ENCODE data around the gene PAPPA2.
A peak's percentile ranks its signal among the peaks of the same experiment; 100 is the strongest.
"Not testable (repeated sequence)": the region's sequence is repeated elsewhere in the genome, so short reads cannot be mapped to it uniquely, and the experiment has no call there.

PAPPA2 gene

DNA sequence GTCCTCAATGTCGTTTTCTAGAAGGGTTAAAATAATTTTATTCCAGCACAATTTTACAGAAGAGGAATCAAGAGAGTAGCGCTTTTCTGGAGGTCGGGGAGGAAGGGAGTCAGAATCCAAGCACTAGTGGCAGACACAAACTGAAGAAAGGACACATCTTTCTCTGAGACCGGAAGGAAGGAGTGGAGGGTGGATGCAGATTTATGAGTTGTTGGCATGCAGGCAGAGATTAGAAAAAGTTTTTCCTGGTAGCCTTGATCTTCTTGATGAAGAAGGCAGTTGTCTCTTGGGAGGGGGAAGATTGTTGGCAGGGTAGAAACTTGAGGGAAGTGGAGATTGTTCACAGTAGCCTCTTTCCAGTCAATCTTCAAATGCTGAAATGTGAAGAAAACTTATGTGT is 149.8 kb downstream of the PAPPA2 start:
- DNase-seq: no peak

DNA sequence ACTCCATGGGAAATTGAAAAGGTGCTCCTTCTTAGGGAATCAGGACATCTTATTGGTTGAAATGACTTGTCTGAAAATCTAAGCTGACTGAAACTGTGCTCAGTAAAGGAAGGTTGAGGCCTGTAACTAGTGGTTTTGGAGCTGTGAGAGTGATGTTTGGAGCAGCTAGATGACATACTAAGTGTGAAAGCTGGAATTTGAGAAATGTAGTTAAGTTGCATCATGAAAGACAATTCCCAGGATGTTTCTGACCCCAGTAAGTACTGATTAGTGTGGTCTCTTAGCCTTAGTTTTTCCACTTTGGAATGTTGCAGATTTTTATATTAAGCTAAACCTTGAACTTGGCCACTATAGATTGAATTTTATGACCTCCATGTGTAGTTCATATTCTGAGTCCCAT is 154.9 kb downstream of the PAPPA2 start:
- DNase-seq: no peak

DNA sequence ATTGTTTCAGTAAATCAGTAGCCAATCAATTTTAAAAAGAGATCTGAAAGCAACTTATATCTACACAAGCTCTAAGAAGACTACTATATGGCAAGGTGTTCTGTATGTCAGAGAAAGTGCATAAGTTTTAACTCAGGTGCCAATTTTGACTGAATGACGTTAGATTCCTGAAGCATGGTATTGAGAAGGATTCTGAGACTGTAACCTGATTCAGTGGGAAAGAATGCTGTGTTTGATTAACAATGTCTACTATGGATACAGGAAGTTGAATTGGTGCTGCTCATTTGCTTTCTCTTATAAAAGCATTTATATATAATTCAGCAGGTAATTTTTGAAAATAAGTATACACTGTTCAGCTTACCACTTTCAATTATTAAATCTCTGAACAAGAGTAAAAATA is 156.3 kb downstream of the PAPPA2 start:
- DNase-seq: no peak

DNA sequence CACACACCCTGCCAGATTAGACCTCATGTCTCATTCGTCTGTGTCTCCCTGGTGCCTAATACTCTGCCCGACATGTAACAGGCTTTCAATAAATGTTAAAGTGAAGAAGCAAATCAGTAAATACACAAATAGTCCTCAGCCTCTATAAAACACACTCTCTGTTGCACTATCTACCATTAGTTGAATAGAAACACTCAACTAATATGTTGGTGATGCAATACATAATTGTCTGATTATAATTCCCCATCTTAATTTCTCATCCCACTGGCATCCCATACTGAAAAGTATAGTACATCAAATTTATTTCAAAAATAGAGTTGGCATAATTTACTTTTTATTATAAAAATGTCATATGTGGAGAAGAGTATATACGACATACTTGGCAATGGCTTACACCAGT is 162.4 kb downstream of the PAPPA2 start:
- DNase-seq: no peak

DNA sequence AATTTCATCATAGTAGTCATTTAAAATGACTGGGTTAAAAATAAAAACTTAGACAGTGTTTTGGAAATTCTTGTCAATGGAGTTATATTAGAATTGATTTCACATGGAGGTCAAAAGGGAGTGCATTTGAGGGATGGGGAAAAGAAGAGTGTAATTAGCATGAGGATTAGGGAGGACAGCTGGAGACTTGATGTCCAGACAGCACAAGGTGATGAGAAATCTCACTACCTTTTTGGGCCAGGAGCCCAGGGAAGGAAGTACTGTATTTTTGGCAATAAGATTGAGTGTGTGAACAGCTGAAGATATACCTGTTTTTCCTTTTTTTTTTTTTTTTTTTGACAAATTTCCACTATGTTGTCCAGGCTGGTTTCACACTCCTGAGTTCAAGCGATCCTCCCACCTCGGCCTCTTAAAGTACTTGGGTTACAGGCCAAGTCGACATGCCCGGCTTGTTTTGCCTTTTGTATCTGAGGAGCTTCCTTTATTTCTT is 163.6 kb downstream of the PAPPA2 start:
- no peak for DNase-seq

DNA sequence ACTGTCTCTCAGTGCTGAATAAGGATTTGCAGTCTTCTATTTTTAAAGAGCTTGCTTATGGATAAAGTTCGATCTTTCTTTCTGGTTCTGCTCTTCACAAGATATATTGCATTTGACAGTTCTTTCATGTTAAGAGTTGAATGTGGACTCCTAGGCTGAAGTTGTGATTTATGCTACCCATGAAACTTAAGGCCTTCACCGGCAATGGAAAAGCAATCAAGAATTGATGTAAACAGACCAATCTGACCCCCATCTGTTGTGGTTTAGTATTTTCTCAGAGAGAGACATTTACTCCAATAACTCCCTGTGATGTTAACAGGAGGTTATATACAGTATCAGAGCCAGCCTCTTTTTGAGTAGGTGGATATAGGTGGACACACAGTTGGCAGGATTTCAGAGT is 165.8 kb downstream of the PAPPA2 start:
- no peak for DNase-seq

DNA sequence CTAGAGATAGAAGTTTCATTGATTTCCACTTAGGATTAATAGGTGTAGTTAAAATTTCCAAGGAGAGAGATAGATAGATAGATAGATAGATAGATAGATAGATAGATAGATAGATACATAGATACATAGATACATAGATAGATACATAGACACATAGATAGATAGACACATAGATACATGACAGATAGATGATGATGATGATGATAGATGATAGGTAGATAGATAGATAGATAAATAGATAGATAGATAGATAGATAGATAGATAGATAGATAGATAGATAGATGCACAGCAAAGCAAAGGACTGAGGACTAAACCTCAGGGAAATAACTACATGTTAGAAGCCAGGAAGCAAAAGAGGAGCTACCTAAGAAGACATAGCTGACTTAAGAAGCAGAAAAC is 171.8 kb downstream of the PAPPA2 start:
- not testable (repeated sequence) for DNase-seq

DNA sequence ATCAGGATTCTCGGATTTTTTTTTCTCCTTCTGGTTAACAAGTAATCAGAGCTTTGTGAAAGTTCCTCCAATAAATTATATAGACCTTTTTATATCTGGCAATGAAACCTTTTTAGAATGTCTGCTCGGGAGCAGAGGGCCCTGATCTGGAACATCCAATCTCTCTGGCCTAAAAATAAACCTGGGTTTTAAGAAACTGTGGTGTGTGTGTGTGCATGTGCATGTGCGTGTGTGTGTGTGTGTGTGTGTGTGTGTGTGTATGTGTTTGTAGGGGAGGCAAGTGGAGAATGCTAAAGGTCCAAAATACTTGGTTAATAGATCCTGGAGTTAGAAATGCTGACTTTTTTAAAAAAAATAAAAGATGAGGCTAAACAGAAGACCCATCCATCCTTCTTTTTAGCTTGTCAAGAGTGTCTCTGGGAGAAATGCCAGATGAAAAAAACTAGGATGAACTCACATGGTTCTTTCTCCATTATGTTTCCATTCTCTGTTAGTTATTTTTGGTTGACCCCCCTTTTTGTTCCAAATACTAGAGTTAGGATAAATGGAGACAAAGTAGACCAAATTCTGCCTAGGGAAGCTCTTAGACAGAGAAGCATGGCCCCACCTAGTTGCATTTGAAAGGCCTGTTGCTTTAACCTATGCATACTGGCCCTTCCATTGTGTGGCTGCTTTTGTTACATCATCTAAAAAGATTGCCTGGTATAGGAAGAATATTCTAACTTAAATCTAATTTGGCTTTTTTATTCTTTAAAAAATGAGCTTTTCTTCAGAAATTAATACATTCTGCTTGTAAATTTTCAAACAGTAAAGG is 175.9 kb downstream of the PAPPA2 start:
- no peak for DNase-seq

DNA sequence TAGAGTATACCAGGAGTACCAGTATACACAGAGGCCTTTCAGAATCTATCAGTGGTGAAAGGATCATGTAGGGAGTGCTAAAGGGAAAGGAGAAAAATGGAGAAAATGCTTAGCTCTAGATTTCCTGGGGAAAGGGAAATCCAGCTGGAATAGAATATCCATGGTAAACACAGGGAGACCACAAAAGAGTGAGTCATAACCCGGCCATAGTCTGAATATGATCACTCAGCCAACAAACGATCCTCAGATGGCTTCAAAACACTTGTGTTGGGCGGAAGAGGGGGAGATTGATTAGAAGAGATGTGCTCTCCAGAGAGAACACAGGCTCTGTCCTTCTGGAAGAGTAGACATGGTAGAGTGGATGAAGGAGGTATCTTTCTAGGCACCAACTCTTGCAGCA is 180.6 kb downstream of the PAPPA2 start:
- no peak for DNase-seq

DNA sequence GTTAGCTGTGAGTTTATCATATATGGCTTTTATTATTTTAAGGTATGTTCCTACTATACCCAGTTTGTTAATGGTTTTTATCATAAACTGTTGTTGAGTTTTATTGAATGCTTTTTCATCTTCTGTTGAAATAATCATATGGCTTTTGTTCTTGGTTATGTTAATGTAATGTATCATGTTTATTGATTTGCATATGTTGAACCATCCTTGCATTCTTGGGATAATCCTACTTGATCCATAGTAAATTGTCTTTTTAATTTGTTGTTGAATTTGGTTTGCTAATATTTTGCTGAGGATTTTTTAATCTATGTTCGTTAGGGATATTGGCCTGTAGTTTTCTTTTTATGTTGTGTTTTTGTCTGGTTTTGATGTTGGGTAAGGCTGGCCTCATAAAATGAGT is 185.6 kb downstream of the PAPPA2 start:
- DNase-seq: no peak

DNA sequence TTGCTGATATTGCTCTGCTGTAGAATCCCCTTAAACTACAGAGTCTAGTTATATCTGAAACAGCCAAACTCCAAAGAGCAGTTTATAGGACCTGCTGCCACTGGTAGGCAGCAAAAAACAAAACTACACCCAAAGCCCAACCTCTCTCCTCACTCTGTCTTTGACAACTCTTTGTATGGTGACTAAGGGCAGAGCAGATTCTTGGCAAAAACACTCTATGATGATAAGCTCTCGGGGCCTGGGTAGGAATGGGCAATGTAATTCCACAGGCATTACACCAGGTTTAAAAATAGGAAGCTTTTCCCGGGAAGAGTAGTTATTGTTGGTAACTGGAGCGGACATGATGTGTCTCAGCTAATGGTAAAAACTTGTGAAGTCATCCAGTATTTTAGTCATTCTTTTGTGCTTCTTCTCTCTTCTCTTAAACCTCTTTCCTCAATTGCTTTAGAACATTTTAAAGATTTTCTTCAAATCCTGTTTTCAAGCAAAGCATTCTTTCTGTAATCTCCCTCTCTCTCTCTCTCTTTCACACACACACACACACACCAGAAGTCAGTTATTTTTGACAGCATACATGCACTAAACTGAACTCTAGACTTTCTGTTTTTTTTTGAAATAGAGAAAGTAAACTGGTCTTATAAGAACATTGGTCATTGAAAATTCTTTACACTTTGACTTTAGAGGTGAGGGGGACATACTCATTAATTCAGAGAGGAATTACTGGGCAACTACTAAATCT is 193.5 kb downstream of the PAPPA2 start:
- DNase-seq: peak; percentile 12

DNA sequence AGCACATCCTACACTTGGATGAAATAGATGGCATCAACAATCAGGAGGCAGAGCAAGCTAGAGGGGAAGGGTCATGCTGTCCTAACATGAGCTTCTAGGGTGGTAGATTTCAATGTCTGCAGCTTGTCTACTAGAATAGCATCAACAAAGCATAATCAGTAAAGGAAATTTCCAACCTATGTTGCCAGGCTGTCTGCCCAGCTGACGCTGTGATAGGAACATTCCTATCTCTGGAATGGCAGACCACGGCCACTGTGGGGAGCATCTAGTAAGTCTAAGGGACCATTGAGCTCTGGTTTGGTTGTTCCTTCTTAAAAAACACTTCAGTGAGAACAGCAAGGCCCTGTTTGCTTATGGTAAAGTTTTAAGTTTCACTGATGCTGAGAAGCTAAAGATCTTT is 206.8 kb downstream of the PAPPA2 start:
- no peak for DNase-seq

DNA sequence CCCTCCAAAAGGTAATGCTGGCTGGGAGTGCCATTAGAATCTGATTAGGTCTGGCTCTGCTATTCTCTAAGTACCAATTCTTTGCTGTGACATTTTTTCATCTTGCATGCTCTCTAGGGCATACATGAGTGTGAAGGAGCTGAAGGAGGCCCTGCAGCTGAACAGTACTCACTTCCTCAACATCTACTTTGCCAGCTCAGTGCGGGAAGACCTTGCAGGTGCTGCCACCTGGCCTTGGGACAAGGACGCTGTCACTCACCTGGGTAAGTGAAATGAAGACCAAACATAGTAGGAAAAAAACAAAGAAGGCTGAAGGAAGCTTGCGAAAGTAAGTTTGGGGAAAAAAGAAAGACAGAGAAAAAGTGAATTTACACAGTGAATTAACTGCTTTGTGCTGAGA is 207.9 kb downstream of the PAPPA2 start:
- no peak for DNase-seq

DNA sequence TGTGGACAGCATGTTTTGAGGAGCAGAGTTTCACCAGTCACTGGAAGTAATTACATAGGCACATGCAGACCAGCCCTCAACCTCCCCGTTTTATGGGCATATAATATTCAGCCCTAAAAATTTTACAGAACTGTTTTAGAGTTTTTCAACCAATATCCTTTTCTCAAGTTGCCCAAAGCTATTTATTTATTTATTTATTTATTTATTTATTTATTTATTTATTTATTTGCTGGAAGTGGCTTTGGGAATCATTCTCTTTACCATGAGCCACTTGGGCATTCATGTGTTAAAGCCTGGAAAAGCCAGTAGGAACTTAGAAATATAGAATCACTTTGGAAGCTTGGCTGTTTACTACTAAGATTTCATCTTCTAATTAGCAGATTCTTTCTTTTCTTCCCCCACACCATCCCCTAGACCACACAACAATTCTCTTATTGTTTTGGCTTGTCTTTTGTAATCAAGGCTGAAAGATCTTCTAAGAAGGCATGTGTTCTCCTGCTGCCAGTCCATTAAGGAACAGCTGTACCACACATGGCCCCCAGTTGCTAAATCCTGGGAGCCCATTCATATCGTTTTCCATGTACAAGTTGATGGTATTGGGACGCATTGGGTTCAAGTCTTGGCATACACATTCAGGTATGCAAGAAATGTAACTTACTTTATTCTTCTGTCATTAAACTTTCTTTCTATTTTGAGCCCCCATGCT is 220.0 kb downstream of the PAPPA2 start:
- no peak for DNase-seq

DNA sequence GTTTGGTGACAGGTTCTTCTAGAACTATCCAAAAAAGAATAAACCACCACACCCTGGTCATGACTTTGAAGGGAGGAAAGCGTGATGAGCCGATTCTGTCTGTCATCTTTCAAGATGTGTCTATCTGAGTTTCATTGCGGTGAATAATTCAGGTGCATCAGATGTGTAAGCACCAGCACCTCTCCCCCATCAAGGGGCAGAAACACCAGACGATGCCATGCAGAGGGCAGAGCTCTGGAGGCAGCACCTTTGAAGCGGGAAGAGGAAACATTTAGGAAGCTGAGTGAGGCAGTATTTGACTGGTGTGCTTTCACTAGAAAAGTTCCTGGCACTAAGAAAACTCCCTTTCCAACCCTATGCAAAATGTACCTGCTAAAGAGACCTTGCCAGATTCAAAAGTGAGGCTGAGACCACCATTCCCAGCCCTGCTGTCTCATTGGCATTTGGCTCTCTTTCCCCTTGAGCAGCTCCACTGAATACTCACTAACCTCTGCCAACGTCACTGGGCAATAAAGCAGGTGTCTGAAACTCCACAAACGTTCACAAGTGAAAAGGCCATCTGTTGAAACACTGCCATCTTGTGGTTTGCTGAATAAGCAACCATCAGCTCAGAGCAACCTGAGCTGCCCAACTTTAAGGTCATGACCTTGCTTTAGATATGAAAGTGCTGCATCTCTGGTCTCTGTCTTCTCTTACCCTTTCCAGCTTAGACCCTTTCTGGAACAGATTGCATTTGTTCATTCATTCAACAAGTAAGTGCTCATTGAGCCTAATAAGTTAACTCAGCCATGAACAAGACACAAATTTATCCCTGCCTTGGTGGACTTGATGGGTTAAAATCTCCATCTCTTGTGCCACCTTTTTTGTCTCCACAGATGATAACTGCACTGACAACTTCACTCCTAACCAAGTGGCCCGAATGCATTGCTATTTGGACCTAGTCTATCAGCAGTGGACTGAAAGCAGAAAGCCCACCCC is 228.6 kb downstream of the PAPPA2 start:
- DNase-seq: peak; percentile 42

DNA sequence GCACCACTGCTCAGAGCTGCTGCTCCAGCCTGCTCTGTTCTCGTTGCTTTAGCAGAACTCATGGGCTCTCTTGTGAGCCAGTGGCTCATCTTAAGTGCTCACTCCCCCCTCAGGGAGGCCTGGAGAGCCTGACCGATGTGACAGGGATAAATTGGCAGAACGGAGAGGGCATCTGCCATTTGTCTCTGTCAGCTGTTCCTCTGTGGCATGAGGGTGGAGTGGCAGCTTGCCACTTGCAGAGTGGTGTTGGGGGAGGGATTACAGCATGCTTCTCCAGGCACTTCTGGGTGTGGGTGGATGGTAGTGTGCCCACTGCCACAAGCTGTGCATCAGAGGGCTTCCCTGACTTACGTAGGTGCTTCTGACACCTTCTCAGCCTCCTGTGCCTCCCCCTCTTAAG is 229.5 kb downstream of the PAPPA2 start:
- peak; percentile 60 for DNase-seq

DNA sequence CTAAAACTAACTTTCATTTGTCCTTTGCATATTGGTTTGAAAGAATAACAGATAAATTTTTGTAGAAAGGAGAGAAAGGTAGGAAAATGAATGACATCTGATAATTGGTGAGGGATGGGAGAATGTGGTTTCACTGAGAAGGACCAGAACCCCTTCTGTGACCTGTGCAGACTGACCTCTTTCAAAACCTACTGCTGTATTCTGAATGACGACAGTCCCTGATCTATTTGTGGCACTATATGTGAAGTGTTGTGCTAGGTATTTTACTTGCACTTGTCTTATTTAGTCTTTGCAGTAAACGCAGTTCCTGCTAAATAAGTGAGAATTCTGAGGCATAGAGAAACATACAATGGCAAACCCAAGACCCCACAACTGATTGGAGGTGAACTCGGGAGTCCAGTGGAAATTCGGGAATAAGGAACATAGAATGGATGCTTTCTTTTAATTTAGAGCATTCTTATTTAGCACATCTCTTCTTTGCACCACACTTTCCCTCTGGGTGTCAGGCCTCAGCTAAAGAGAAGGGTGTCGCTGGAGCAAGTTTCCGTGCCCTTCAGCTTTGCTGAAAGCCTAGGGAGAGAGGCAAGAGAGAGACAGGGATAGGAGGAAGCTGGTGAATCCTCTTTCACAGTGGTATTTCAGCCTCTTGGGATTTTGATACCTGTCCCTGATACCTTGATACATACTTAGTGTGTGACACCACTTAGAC is 230.2 kb downstream of the PAPPA2 start:
- no peak for DNase-seq

DNA sequence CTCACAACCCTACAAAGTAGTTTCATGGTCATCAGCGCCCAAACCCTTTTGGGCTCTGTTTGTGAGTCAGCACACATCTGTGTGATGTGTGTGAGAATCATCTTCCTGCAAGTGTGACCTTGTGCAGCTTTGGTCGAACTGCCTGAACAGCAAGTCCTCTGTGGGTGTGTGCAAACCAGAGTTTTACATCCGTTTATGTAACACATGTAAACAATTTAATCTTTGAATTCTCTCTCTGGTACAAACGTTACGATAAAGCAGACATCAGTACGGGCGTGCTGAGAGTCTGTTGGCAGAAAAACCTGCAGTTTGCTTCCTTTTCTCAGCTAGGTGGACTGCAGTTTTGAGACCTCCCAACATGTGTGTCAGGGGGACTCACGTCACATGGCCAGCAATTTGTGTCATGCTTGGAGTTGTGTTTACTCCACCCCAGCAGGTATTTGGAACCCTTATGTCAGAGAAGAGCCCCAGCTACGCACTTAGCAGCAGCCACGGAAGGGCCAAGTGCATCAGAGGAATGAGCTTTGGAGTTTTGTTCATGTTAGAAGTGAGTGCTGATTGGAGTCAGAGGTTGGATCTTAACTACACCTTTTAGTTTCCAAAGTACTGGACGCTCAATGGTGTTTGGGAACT is 230.8 kb downstream of the PAPPA2 start:
- DNase-seq: no peak

DNA sequence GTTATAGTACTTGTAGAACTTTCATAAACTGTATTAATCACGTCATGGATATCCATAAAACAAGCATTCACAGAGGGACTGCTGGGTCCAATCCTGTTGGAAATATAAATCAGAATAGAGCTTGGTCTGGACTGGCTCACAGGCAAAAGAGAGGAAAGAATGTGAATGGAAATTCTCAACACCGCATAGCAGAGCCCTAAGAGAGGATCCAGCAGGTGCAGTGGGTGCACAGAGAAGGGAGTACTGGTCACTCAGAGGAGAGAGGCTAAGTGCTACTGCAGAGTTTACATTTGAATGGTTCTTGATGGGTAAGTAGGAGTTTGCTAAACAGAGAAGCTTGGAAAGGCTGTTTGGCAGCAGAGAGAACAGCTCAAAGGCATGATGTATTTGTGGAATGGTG is 231.7 kb downstream of the PAPPA2 start:
- no peak for DNase-seq

DNA sequence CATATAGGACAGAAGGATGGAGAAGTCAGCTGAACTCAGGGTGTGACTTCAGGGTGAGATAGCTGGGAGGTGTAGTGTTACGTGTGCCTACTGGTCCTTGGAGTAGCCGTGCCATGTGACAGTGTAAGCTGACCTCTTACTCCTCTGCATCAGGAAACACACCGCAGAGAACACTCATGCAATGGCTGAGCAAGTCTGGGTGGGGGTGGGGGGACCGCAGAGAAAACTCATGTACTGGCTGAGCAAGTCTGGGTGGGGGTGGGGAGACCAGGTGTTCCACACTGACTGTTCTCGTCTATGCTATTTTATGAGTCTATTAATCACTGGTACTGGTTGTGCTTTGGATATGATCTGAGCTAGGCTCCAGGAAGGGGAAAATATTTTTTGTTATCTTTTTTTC is 233.1 kb downstream of the PAPPA2 start:
- DNase-seq: no peak

DNA sequence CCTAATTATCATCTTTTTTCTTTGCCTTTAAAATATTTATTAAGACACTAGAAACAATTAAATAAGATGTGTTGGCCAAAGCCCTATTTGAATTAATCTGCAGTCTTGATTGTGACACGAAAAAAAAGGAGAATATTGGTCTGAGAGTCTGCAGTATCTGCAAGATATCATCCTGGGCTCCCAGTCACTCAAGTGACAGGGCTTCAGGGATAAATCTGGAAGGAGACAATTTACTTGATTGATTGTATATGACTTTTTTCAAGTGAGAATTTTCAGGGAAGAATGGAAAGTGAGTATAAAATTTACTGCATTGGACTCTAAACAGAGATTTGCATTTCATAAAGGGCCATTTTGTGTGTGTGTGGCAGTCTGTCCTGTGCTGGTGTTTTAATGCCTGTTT is 233.7 kb downstream of the PAPPA2 start:
- DNase-seq: no peak
